ENCODE results near the gene BSDC1.

GRCh38 chr1:32335535-32335789, 58.8 kb downstream of the BSDC1 start:
- TF ChIP-seq YY1 (IDR thresholded peaks at IDR 0.05; ENCODE audit: insufficient read depth, insufficient read length) (no peak), SUZ12 (IDR thresholded peaks at IDR 0.05; ENCODE audit: extremely low read depth, insufficient read depth, insufficient read length) (no peak)
